ENCODE measurements around the gene PLIN4. TPM values are rescaled to one million over a fixed set of nuclear protein-coding genes. Genes with fewer than 3 reads are reported as not detected.
A peak's percentile ranks its signal among the peaks of the same experiment; 100 is the strongest.

Gene PLIN4
- total RNA-seq, 1 experiment from 2014 or later, result 0.34 TPM

- DNase-seq (ENCODE audit: low spot score), result peak; percentile 100
Observed at GRCh38 chr19:4471403-4472173, 46.7 kb downstream of the PLIN4 start.

GRCh38 chr19:4467835-4468234 is 50.5 kb downstream of the PLIN4 start:
- in situ Hi-C loops (cut with HindIII; ENCODE audit: low sequenced_read_pairs), result no loop called here
- no peak for DNase-seq (ENCODE audit: low spot score)

More at GRCh38 chr19:4471403-4472173, 46.7 kb downstream of the PLIN4 start:
- in situ Hi-C loops (cut with HindIII; ENCODE audit: low sequenced_read_pairs), result no loop called here

GRCh38 chr19:4464815-4465581 is 53.3 kb downstream of the PLIN4 start:
- no peak for DNase-seq (ENCODE audit: low spot score)
- in situ Hi-C loops (cut with HindIII; ENCODE audit: low sequenced_read_pairs), result no loop called here

GRCh38 chr19:4457654-4458395 is 60.5 kb downstream of the PLIN4 start, which contains the start of gene UBXN6:
Gene UBXN6, minus strand, starts transcription at chr19:4457794. Its CDS starts 97 bp downstream, at chr19:4457697.
- peak; percentile 100 for DNase-seq (ENCODE audit: low spot score)
- in situ Hi-C loops (cut with HindIII; ENCODE audit: low sequenced_read_pairs), result no loop called here

- in situ Hi-C loops (cut with HindIII; ENCODE audit: low sequenced_read_pairs), result no loop called here
- DNase-seq (ENCODE audit: low spot score), result no peak
Observed at GRCh38 chr19:4456843-4457653, 61.2 kb downstream of the PLIN4 start.

- in situ Hi-C loops (cut with HindIII; ENCODE audit: low sequenced_read_pairs), result no loop called here
- peak; percentile 53 for DNase-seq (ENCODE audit: low spot score)
Observed at GRCh38 chr19:4456476-4456842, 61.8 kb downstream of the PLIN4 start.

GRCh38 chr19:4455719-4456475 is 62.4 kb downstream of the PLIN4 start:
- peak; percentile 96 for DNase-seq (ENCODE audit: low spot score)
- in situ Hi-C loops (cut with HindIII; ENCODE audit: low sequenced_read_pairs), result no loop called here

- in situ Hi-C loops (cut with HindIII; ENCODE audit: low sequenced_read_pairs), result no loop called here
- peak; percentile 72 for DNase-seq (ENCODE audit: low spot score)
Observed at GRCh38 chr19:4454747-4455718, 63.3 kb downstream of the PLIN4 start.

- DNase-seq (ENCODE audit: low spot score), result no peak
- in situ Hi-C loops (cut with HindIII; ENCODE audit: low sequenced_read_pairs), result no loop called here
Observed at GRCh38 chr19:4453232-4454179, 64.8 kb downstream of the PLIN4 start.

GRCh38 chr19:4452230-4452990 is 65.9 kb downstream of the PLIN4 start:
- in situ Hi-C loops (cut with HindIII; ENCODE audit: low sequenced_read_pairs), result no loop called here
- peak; percentile 45 for DNase-seq (ENCODE audit: low spot score)

Other genes starting within 250 kb of the PLIN4 start
- gene SHD, start 239.2 kb downstream of the PLIN4 start, total RNA-seq (2014; rRNA removed; shearing (Covaris generic)), result 0.37 TPM in 1 of 2 replicates, not detected in the other
- not detected in 2 replicates for gene TMIGD2, start 216.1 kb downstream of the PLIN4 start, total RNA-seq (2014; rRNA removed; shearing (Covaris generic))
- 22.9 and 32.9 TPM in 2 replicates for gene FSD1, start 213.9 kb downstream of the PLIN4 start, total RNA-seq (2014; rRNA removed; shearing (Covaris generic))
- gene STAP2, start 179.7 kb downstream of the PLIN4 start, total RNA-seq (2014; rRNA removed; shearing (Covaris generic)), result 26.0 and 29.8 TPM in 2 replicates
- 29.5 and 51.3 TPM in 2 replicates for gene MPND, start 174.9 kb downstream of the PLIN4 start, total RNA-seq (2014; rRNA removed; shearing (Covaris generic))
- gene SH3GL1, start 117.9 kb downstream of the PLIN4 start, total RNA-seq (2014; rRNA removed; shearing (Covaris generic)), result 95.8 and 109 TPM in 2 replicates
- 39.4 and 46.0 TPM in 2 replicates for gene CHAF1A, start 115.8 kb downstream of the PLIN4 start, total RNA-seq (2014; rRNA removed; shearing (Covaris generic))
- 59.6 and 72.8 TPM in 2 replicates for gene UBXN6, start 60.7 kb downstream of the PLIN4 start, total RNA-seq (2014; rRNA removed; shearing (Covaris generic))
- gene HDGFL2, start 46.2 kb downstream of the PLIN4 start, total RNA-seq (2014; rRNA removed; shearing (Covaris generic)), result 86.6 and 106 TPM in 2 replicates
- gene PLIN5, start 16.7 kb upstream of the PLIN4 start, total RNA-seq (2014; rRNA removed; shearing (Covaris generic)), result 3.5 TPM in 1 of 2 replicates, not detected in the other
- gene LRG1, start 21.6 kb upstream of the PLIN4 start, total RNA-seq (2014; rRNA removed; shearing (Covaris generic)), result 0.25 and 0.41 TPM in 2 replicates
- 147 and 162 TPM in 2 replicates for gene SEMA6B, start 41.2 kb upstream of the PLIN4 start, total RNA-seq (2014; rRNA removed; shearing (Covaris generic))
- 5.7 and 6.6 TPM in 2 replicates for gene TNFAIP8L1, start 121.0 kb upstream of the PLIN4 start, total RNA-seq (2014; rRNA removed; shearing (Covaris generic))
- gene MYDGF, start 151.9 kb upstream of the PLIN4 start, total RNA-seq (2014; rRNA removed; shearing (Covaris generic)), result 182 and 187 TPM in 2 replicates
- 20.4 and 22.5 TPM in 2 replicates for gene DPP9, start 205.4 kb upstream of the PLIN4 start, total RNA-seq (2014; rRNA removed; shearing (Covaris generic))

Data from G401 (cell line).